Mucosa of descending colon (tissue), 3 donors: ENCODE data around the gene MAP3K15. TPM values are rescaled to one million over a fixed set of nuclear protein-coding genes. Genes with fewer than 3 reads are reported as not detected.

Experiments
- ATAC-seq: fragments of 200-7000 bp; cut with Tn5 transposase; one replicate; pipeline ENCODE4 v1.9.1; 2020; ENCODE audit warnings: mild to moderate bottlenecking, moderate library complexity
- DNase-seq, 3 donors: peaks; one replicate each; pipeline ENCODE4 v3.0.0-alpha.2; 2020
- H3K36me3 ChIP-seq: fragments of 200-600 bp; one replicate; pipeline ENCODE4 v1.8.0; 2021; ENCODE audit warnings: low read depth, mild to moderate bottlenecking
- H3K4me1 ChIP-seq: fragments of 200-600 bp; one replicate; pipeline ENCODE4 v1.8.0; 2021; ENCODE audit warnings: low read depth, mild to moderate bottlenecking
- H3K4me3 ChIP-seq: fragments of 200-600 bp; one replicate; pipeline ENCODE4 v1.8.0; 2021; ENCODE audit warnings: mild to moderate bottlenecking
- H3K9me3 ChIP-seq: fragments of 200-600 bp; one replicate; pipeline ENCODE4 v1.8.0; 2021; ENCODE audit warnings: mild to moderate bottlenecking
- CTCF ChIP-seq: fragments of 200-600 bp; IDR thresholded peaks from one replicate; pipeline ENCODE4 v1.8.0; 2022; ENCODE audit warnings: antibody characterized with exemption, mild to moderate bottlenecking
- intact Hi-C, 2 donors: fragments of 100-400 bp; cut with DNase I in 1 of 2; cut with micrococcal nuclease in 1 of 2; formaldehyde crosslinking; loops; one replicate each; pipeline versions ENCODE4 v1.11.0 to v1.11.1; 2022; cut with DNase I, micrococcal nuclease
- total RNA-seq, 3 donors: library from RNA; stranded (reverse); fragmentation: NEBNext Ultra II Directional in 2 of 3; extraction: Animal tissue kit (Norgen Biotek cat#: 25700) in 2 of 3; gene quantifications; one replicate each; pipeline versions ENCODE4 v1.2.1 to v1.2.4, GENCODE V29; 2021 to 2023
- donor health status: DM: no; HTN: no; CAD: no; lungs with moderate emphysema.
- donor health status: DM: no; HTN: no; CAD: no.
- donor health status: DM: no; HTN: yes; CAD: no.

Gene MAP3K15
- total RNA-seq, 3 donors from 2014 or later: 0.16 to 0.23 TPM; not detected in 1

GRCh38 chrX:19373351-19373891, 141.9 kb downstream of the MAP3K15 start:
- intact Hi-C loops: no loop called here
- no peaks in the 10 kb centered on the region for H3K36me3 ChIP-seq
- no peak for ATAC-seq
- no peak for DNase-seq
- no peaks in the 10 kb centered on the region for H3K4me1 ChIP-seq
- H3K4me3 ChIP-seq: no peak overlapping the region
- no peak for TF ChIP-seq CTCF
- no peaks in the 10 kb centered on the region for H3K9me3 ChIP-seq

GRCh38 chrX:19372547-19373331, 142.6 kb downstream of the MAP3K15 start:
- ATAC-seq (peak; percentile 47), DNase-seq (peak in 2 of 3 donors; percentile 2 to 28)
- no peak for TF ChIP-seq CTCF
- Histone ChIP-seq H3K4me3 (no peak overlapping the region), H3K4me1 (no peaks in the 10 kb centered on the region), H3K9me3 (no peaks in the 10 kb centered on the region), H3K36me3 (no peaks in the 10 kb centered on the region)
- intact Hi-C loops: no loop called here

GRCh38 chrX:19372170-19372546, 143.2 kb downstream of the MAP3K15 start:
- no peaks in the 10 kb centered on the region for H3K4me1 ChIP-seq
- no peaks in the 10 kb centered on the region for H3K36me3 ChIP-seq
- H3K4me3 ChIP-seq: no peak overlapping the region
- DNase-seq: peak in 2 of 3 donors; percentile 70 to 71
- H3K9me3 ChIP-seq: no peaks in the 10 kb centered on the region
- TF ChIP-seq CTCF: peak; percentile 19
- ATAC-seq: peak; percentile 83
- intact Hi-C loops: no loop called here

- H3K36me3 ChIP-seq: no peaks in the 10 kb centered on the region
- ATAC-seq: no peak
- H3K4me1 ChIP-seq: no peaks in the 10 kb centered on the region
- H3K9me3 ChIP-seq: no peaks in the 10 kb centered on the region
- H3K4me3 ChIP-seq: no peak overlapping the region
- no peak for DNase-seq
- TF ChIP-seq CTCF: no peak
- intact Hi-C loops: no loop called here
Measured at GRCh38 chrX:19370061-19370460, 145.2 kb downstream of the MAP3K15 start.

- H3K9me3 ChIP-seq: no peaks in the 10 kb centered on the region
- no peak for TF ChIP-seq CTCF
- intact Hi-C loops: no loop called here
- no peak for DNase-seq
- H3K4me1 ChIP-seq: no peaks in the 10 kb centered on the region
- H3K36me3 ChIP-seq: no peaks in the 10 kb centered on the region
- no peak for ATAC-seq
- H3K4me3 ChIP-seq: no peak overlapping the region
Measured at GRCh38 chrX:19368576-19368975, 146.7 kb downstream of the MAP3K15 start.
